ENCODE data around the gene FECH.

The FECH gene

DNA sequence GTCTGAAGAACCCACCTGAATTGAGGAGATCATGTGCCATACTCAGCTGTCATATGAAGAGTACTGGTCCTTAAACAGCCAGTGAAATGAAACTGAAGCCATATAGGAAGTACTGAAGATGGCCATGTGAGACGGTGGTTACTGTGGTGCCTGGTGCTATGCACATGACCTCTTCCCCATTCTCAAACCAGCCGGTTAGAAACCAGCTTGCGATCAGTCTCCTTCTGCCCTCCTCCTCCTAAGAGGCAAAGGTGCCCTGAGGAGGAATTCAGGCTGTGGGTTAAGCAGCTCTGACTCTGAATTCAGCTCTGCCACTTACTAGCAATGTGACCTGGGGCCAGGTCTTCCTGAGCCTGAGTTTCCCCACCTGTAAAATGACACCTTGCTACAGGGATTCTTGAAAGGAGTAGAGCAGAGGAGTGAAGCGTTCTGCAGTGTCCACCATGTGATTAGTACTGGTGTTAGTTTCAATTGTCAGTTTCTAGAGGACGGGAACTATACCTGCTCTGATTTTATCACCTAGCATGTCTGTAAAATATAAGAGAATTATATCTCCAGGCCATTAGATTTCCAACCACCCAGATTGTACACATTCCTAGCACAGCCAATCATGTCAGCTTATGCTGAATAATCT lies 5.1 kb downstream of the FECH start:
- no peak for DNase-seq (ENCODE audit: low read depth in 2 of 2)

DNA sequence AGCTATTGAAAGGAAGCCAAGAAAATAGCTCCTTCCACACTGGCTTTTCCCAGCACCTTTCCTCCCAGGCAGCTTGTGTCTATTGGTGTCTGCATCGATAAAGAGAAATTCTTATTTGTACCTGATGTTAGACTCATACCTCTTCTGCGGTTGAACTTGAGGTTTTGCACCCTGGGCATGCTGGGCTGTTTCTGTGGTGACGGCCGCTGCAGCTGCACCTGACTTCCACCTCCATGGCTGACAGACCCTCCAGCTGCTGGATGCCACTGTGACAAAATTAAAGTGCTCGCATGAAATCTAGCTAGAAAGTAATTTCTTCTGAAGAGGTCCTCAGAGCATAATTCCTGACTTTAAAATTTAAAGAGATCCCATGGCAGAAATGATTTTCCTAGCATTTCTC lies 6.6 kb downstream of the FECH start:
- DNase-seq (ENCODE audit: low read depth in 2 of 2): no peak

- DNase-seq (ENCODE audit: low read depth in 2 of 2): no peak
Measured at GRCh38 chr18:57576316-57576715, 10.2 kb downstream of the FECH start.

GRCh38 chr18:57575542-57575941 lies 11.0 kb downstream of the FECH start:
- DNase-seq (ENCODE audit: low read depth in 2 of 2): no peak

GRCh38 chr18:57574866-57575265 lies 11.6 kb downstream of the FECH start:
- DNase-seq (ENCODE audit: low read depth in 2 of 2): no peak

DNA sequence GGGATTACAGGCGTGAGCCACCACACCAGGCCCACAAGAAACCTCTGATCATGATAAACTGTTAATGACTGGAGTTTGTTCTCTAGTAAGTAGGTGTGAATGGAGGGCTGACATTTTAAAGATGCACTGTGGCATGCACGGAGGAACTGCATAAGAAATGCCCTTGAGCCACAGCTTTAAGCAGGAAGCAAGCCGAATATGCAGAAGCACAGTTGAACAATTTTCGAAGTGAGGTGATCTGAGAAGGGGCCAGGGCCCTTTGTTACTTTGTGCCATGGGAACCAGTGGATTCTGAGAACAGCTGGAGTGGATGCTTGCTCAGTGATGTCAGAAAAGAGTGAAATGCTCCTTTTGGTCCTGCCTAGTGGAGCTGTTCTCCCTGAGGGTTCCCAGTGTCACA lies 16.3 kb downstream of the FECH start:
- DNase-seq (ENCODE audit: low read depth in 2 of 2): no peak

DNA sequence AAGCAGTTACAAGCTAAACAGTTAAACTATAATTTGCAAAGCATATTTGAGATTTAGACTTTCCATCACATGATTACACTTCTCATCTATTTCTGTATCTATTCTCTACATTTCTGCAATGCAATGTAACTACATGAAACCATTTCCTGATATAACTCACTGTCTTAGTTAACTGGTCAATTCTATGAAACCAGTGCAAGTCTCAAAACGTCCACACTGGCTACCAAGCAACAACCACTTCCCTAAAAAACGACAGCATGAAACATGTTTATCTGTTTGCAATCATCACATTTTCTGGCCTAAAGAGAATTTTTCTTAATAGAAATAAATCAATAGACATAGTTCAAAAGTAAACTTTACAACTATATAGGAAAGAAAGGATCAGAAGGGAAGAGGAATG lies 17.4 kb downstream of the FECH start:
- no peak for DNase-seq (ENCODE audit: low read depth in 2 of 2)

DNA sequence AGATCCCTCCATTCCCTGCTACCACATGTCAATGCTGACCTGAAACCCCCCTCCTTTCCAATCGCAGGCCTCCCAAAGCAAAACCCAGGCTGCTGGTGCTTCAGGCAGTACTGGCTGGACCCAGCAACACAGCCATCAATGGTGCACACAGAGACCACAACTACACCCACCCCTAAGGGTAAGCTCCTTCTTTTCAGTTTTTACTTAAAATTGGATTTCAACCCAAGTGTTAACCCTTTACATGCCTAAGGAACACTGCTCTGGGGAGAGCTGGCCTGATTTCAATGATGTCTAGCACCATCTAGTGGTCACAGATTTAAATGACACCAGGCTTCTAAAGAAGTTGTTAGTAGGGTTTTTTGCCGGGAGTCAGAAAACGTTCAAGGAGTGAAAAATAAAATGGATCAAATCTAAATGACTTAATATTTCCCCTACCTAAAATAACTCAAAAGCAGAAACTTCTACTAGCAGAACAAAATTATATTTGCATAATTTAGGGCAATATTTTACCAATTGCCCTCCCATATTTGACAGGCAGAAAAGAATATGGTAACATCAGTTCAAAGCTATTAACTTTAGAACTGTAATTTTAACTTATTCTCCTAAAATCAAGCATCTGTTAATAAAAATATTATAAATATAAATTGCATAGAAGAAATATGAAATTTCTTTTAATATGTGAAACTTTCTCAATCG lies 24.6 kb downstream of the FECH start:
- peak in 1 of 2 experiments; percentile 22 for DNase-seq (ENCODE audit: low read depth in 2 of 2)

- no peak for DNase-seq (ENCODE audit: low read depth in 2 of 2)
Measured at GRCh38 chr18:57561261-57561660, 25.2 kb downstream of the FECH start.

DNA sequence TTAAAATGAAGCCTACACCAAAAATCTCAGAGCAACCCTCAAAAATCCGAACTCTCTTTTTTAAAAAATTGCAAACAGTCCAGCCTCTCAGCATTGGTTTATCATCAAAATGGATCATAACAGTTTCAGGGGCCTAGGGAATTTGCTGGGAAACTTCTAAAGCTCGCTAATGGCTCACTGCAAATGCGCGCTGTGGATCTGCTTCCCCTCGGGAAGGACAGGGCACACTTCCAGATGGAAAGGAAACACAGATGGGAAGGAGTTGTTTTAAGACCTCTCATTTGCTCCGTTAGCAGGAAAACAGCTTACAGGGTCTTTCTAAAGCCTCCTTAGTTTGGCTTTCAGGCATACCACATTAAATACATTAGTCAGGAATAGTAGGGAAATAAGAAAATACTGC lies 27.2 kb downstream of the FECH start:
- no peak for DNase-seq (ENCODE audit: low read depth in 2 of 2)

- DNase-seq (ENCODE audit: low read depth in 2 of 2): no peak
Measured at GRCh38 chr18:57555134-57555533, 31.4 kb downstream of the FECH start.

- no peak for DNase-seq (ENCODE audit: low read depth in 2 of 2)
Measured at GRCh38 chr18:57550510-57550909, 36.0 kb downstream of the FECH start.

- DNase-seq (ENCODE audit: low read depth in 2 of 2): no peak
Measured at GRCh38 chr18:57547260-57547659, 39.2 kb downstream of the FECH start.

- no peak for DNase-seq (ENCODE audit: low read depth in 2 of 2)
Measured at GRCh38 chr18:57544936-57545660, 41.4 kb downstream of the FECH start.

GRCh38 chr18:57543560-57543959 lies 42.9 kb downstream of the FECH start:
- no peak for DNase-seq (ENCODE audit: low read depth in 2 of 2)

DNA sequence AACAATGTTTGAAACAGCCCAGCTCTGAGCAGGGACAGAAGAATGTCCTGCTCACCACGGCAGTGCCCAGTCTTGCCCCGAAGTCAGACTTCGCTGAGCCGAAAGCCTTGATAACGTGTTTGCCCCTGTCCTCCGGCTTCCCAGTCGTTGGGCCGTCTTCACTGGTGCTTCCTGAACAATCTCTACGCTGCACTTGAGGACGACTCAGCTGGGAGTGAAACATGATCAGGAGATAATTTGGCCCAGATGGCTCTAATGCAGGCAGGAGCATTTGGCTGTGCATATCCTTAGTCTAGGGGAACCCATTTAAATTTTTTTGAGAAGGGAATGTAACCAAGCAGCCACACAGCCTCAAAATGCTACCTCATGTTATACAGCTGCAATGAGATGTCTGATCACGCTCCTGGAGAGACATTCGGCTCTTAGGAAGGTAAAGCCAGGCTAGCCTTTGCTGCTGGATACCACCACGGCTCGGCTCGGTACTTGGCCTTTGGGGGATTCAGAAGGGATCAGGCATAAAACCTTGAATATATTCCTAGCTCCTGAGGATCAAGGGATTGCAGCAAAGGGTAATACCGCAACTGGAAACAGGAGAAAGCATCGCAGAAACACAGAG lies 43.6 kb downstream of the FECH start:
- DNase-seq (ENCODE audit: low read depth in 2 of 2): peak; percentile 74 to 76

DNA sequence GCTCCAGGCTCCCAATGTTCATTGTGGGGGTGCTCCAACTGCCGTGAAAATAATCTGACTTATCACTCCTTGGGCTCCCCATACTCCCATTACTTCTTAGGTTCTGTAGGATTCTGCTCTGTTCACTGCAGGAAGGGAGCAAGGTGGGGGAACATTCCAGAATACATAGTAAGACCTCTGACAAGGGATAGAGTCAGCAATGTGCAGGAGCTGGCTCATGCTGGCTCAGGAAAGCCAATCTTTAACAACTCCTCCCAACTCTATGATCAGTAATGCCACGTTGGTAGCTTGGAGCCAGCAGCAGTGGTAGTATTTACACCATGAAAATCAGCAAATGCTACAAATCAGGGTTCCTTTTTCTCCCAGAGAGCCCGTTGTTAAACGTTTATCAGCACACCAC lies 44.4 kb downstream of the FECH start:
- peak in 1 of 2 experiments; percentile 17 for DNase-seq (ENCODE audit: low read depth in 2 of 2)

- DNase-seq (ENCODE audit: low read depth in 2 of 2): no peak
Measured at GRCh38 chr18:57539702-57540101, 46.8 kb downstream of the FECH start.

DNA sequence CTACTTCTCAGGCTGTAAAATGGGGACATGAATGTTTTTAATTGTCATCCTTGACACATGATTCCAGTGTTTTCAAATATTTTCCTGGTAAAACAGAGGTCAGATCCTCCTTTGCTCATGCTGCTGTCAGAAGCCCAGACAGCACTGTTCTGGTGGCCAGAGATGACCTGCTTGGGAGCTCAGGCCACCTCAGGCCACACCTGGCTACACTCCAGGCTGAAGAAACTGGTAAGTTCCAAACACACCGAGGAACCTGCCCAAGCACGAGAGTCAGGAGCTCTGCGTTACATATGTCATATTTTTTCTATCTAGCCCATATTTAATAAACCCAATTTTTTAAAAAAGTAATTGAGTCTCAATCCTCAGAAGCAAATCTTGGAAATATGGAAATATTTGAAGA lies 47.9 kb downstream of the FECH start:
- no peak for DNase-seq (ENCODE audit: low read depth in 2 of 2)

- DNase-seq (ENCODE audit: low read depth in 2 of 2): no peak
Measured at GRCh38 chr18:57534511-57534909, 52.0 kb downstream of the FECH start.

GRCh38 chr18:57533868-57534510 lies 52.5 kb downstream of the FECH start:
- DNase-seq (ENCODE audit: low read depth in 2 of 2): no peak

All from fibroblast of skin of left quadriceps (primary cell).